SK-N-SH (cell line): Measurements from ENCODE around the gene CD109. TPM values are rescaled to one million over a fixed set of nuclear protein-coding genes. Genes with fewer than 3 reads are reported as not detected.

Experiments used
- CTCF ChIA-PET: fragments of 300-600, 350-600 bp; formaldehyde crosslinking; extraction: SDS; loops from one replicate; lab custom pipeline; 2021; lab: Yijun Ruan, JAX
- POLR2A ChIA-PET: fragments of 350-600 bp; sonication (Branson Sonifier 250); formaldehyde crosslinking; extraction: SDS; loops from one replicate; lab custom pipeline; 2020; ENCODE audit warnings: antibody characterized with exemption, inconsistent platforms; lab: Yijun Ruan, JAX
- DNase-seq: peaks from one replicate; pipeline ENCODE4 v3.0.0; 2012
- H2AFZ ChIP-seq: fragments of 200-600 bp; sonication (generic); 2 replicates; pipeline ENCODE4 v1.8.1; 2016; ENCODE audit warnings: antibody characterized with exemption, mild to moderate bottlenecking, low read depth
- H3F3A ChIP-seq: fragments of 200-600 bp; sonication (generic); replicated peaks from 2 replicates; pipeline ENCODE3; 2016; ENCODE audit warnings: antibody characterized with exemption, mild to moderate bottlenecking; ENCODE audit not compliant: insufficient read depth
- H3K27ac ChIP-seq, 2 experiments: fragments of 200-500 bp in 1 of 2; fragments of 200-600 bp in 1 of 2; sonication (Bioruptor generic) in 1 of 2; sonication (generic), shearing (Covaris generic) in 1 of 2; 2 replicates each; pipeline versions ENCODE4 v1.5.1 to v1.6.1; 2014 to 2016; ENCODE audit warnings: low read depth in 2 of 2, inconsistent platforms in 1 of 2, low read length in 1 of 2, mild to moderate bottlenecking in 1 of 2, mixed read lengths in 1 of 2
- H3K27me3 ChIP-seq: fragments of 200-600 bp; sonication (generic), shearing (Covaris generic); 2 replicates; pipeline ENCODE4 v1.6.1; 2016; ENCODE audit warnings: mixed run types; ENCODE audit not compliant: insufficient read depth
- H3K36me3 ChIP-seq, 2 experiments: fragments of 200-500 bp in 1 of 2; fragments of 200-600 bp in 1 of 2; sonication (Bioruptor generic) in 1 of 2; sonication (generic) in 1 of 2; replicated peaks in 1 of 2; 2 replicates each; pipeline versions ENCODE3 to v1.5.1; 2014 to 2016; ENCODE audit warnings: low read length in 1 of 2, mild to moderate bottlenecking in 1 of 2; ENCODE audit not compliant: insufficient read depth in 2 of 2, control insufficient read depth in 1 of 2
- H3K4me1 ChIP-seq, 2 experiments: fragments of 200-500 bp in 1 of 2; fragments of 200-600 bp in 1 of 2; sonication (Bioruptor generic) in 1 of 2; sonication (generic), shearing (Covaris generic) in 1 of 2; 2 replicates each; pipeline versions ENCODE4 v1.5.1 to v1.6.1; 2014 to 2016; ENCODE audit warnings: low read depth in 1 of 2, low read length in 1 of 2, mixed run types in 1 of 2; ENCODE audit not compliant: insufficient read depth in 2 of 2, control insufficient read depth in 1 of 2
- H3K4me2 ChIP-seq: fragments of 200-600 bp; sonication (generic), shearing (Covaris generic); 2 replicates; pipeline ENCODE4 v1.6.1; 2017; ENCODE audit warnings: mixed run types
- H3K4me3 ChIP-seq, 2 experiments: fragments of 200-500 bp in 1 of 2; fragments of 200-600 bp in 1 of 2; sonication (Bioruptor generic) in 1 of 2; sonication (generic), shearing (Covaris generic) in 1 of 2; 2 replicates each; pipeline versions ENCODE4 v1.5.1 to v1.8.1; 2014 to 2016; ENCODE audit warnings: low read depth in 2 of 2, inconsistent platforms in 1 of 2, low read length in 1 of 2, mild to moderate bottlenecking in 1 of 2, mixed read lengths in 1 of 2, moderate library complexity in 1 of 2
- H3K79me2 ChIP-seq: fragments of 200-600 bp; sonication (generic); 2 replicates; pipeline ENCODE4 v1.8.1; 2017; ENCODE audit warnings: mild to moderate bottlenecking; ENCODE audit not compliant: insufficient read depth
- H3K9ac ChIP-seq: fragments of 200-600 bp; sonication (generic); 2 replicates; pipeline ENCODE4 v1.6.1; 2017; ENCODE audit warnings: mixed run types
- H3K9me2 ChIP-seq: fragments of 200-600 bp; sonication (generic); 2 replicates; pipeline ENCODE4 v1.6.1; 2017; ENCODE audit warnings: mixed run types
- H3K9me3 ChIP-seq: fragments of 200-600 bp; sonication (generic); 2 replicates; pipeline ENCODE4 v1.6.1; 2017; ENCODE audit warnings: mixed run types, mild to moderate bottlenecking, moderate library complexity
- H4K20me1 ChIP-seq: fragments of 200-600 bp; sonication (generic); 2 replicates; pipeline ENCODE4 v1.6.1; 2017; ENCODE audit warnings: mild to moderate bottlenecking, mixed run types; ENCODE audit not compliant: insufficient read depth
- CHD2 ChIP-seq: fragments of 150-350 bp; IDR thresholded peaks from 2 replicates; pipeline ENCODE4 v1.6.1; 2018; ENCODE audit warnings: low read length; ENCODE audit not compliant: partially characterized antibody
- ELF1 ChIP-seq: IDR thresholded peaks from 2 replicates; pipeline ENCODE4 v1.4.0; 2012
- EP300 ChIP-seq, 2 experiments: IDR thresholded peaks; 2 replicates each; pipeline versions ENCODE4 v1.4.0 to v1.6.1; 2012; ENCODE audit warnings: borderline replicate concordance in 1 of 2, low read depth in 1 of 2, low read length in 1 of 2
- EZH2phosphoT487 ChIP-seq: fragments of 200-600 bp; sonication (generic); IDR thresholded peaks from 2 replicates; pipeline ENCODE4 v1.6.1; 2017; ENCODE audit warnings: low read depth, mixed run types, mild to moderate bottlenecking, antibody characterized with exemption, moderate library complexity, borderline replicate concordance
- FOSL2 ChIP-seq: IDR thresholded peaks from 2 replicates; pipeline ENCODE4 v1.4.0; 2012; ENCODE audit warnings: low read depth, mild to moderate bottlenecking, moderate library complexity, borderline replicate concordance
- FOXJ3 ChIP-seq: sonication (generic); formaldehyde crosslinking; IDR thresholded peaks from 2 replicates; pipeline ENCODE4 v1.5.1; 2020; ENCODE audit warnings: mild to moderate bottlenecking, missing genetic modification reagents
- FOXM1 ChIP-seq: IDR thresholded peaks from 2 replicates; pipeline ENCODE4 v1.4.0; 2012; ENCODE audit warnings: low read depth, mild to moderate bottlenecking
- GABPA ChIP-seq: IDR thresholded peaks from 2 replicates; pipeline ENCODE4 v1.4.0; 2012; ENCODE audit warnings: low read depth, mild to moderate bottlenecking
- GATA2 ChIP-seq: sonication (generic); formaldehyde crosslinking; IDR thresholded peaks from 2 replicates; pipeline ENCODE4 v1.5.0; 2020; ENCODE audit warnings: mild to moderate bottlenecking, missing genetic modification reagents
- JUND ChIP-seq: IDR thresholded peaks from 2 replicates; pipeline ENCODE4 v1.4.0; 2012
- MEF2A ChIP-seq: IDR thresholded peaks from 2 replicates; pipeline ENCODE4 v1.4.0; 2012; ENCODE audit warnings: low read depth, borderline replicate concordance
- MXI1 ChIP-seq: IDR thresholded peaks from 2 replicates; pipeline ENCODE4 v1.6.1; 2012; ENCODE audit warnings: mild to moderate bottlenecking, low read depth, low read length, improper control_type of control experiment
- NRF1 ChIP-seq: IDR thresholded peaks from 2 replicates; pipeline ENCODE4 v1.6.1; 2012; ENCODE audit warnings: low read depth, mild to moderate bottlenecking, low read length
- POLR2AphosphoS5 ChIP-seq: IDR thresholded peaks from 2 replicates; pipeline ENCODE4 v1.6.1; 2012; ENCODE audit warnings: low read depth, low read length
- RAD21 ChIP-seq: IDR thresholded peaks from 2 replicates; pipeline ENCODE4 v1.6.1; 2012; ENCODE audit warnings: mild to moderate bottlenecking, low read length
- RCOR1 ChIP-seq: fragments of 150-350 bp; IDR thresholded peaks from 2 replicates; pipeline ENCODE4 v1.6.1; 2017; ENCODE audit warnings: antibody characterized with exemption, low read length
- RFX5 ChIP-seq: IDR thresholded peaks from 2 replicates; pipeline ENCODE4 v1.6.1; 2012; ENCODE audit warnings: mild to moderate bottlenecking, improper control_type of control experiment, low read length
- RXRA ChIP-seq: IDR thresholded peaks from 2 replicates; pipeline ENCODE4 v1.4.0; 2012; ENCODE audit warnings: low read depth, mild to moderate bottlenecking, borderline replicate concordance
- SIN3A ChIP-seq: IDR thresholded peaks from 2 replicates; pipeline ENCODE4 v1.6.1; 2012; ENCODE audit warnings: low read depth, mild to moderate bottlenecking, low read length, moderate library complexity, borderline replicate concordance
- SMC3 ChIP-seq: IDR thresholded peaks from 2 replicates; pipeline ENCODE4 v1.6.1; 2012; ENCODE audit warnings: low read depth, low read length, improper control_type of control experiment
- TAF1 ChIP-seq: IDR thresholded peaks from 2 replicates; pipeline ENCODE4 v1.6.1; 2012; ENCODE audit warnings: low read depth, mild to moderate bottlenecking, low read length, moderate library complexity, borderline replicate concordance
- TCF12 ChIP-seq: IDR thresholded peaks from 2 replicates; pipeline ENCODE4 v1.4.0; 2012
- TEAD4 ChIP-seq: IDR thresholded peaks from 2 replicates; pipeline ENCODE4 v1.4.0; 2012; ENCODE audit warnings: mild to moderate bottlenecking, borderline replicate concordance; ENCODE audit not compliant: insufficient read depth
- YY1 ChIP-seq: IDR thresholded peaks from 2 replicates; pipeline ENCODE4 v1.4.0; 2012; ENCODE audit warnings: low read depth, mild to moderate bottlenecking
- WGBS: methylation state at CpG from one replicate; pipeline ENCODE4 v1.1.6; 2017; ENCODE audit warnings: low lambda C conversion rate; 5-methylcytosine and 5-hydroxymethylcytosine counted together
- polyA plus RNA-seq, 3 experiments: library from polyadenylated mRNA; depleted of rRNA; stranded (reverse); fragments of >200 nt; gene quantifications; 2 replicates each; pipeline ENCODE4 v1.2.3, GENCODE V29; 2012
- TF ChIP-seq, protein P1 (sequence below): IDR thresholded peaks from 2 replicates; pipeline ENCODE4; 2012
- TF ChIP-seq, protein P2 (sequence below): IDR thresholded peaks from 2 replicates; pipeline ENCODE4 v1.4.0; 2012; ENCODE audit warnings: low read depth
- TF ChIP-seq, protein P3 (sequence below): fragments of 150-350 bp; IDR thresholded peaks from 2 replicates; pipeline ENCODE4 v1.6.1; 2017; ENCODE audit warnings: antibody characterized with exemption, low read length, low read depth, borderline replicate concordance
- TF ChIP-seq, protein P4 (sequence below): fragments of 200-600 bp; sonication (generic); IDR thresholded peaks from 2 replicates; pipeline ENCODE4 v1.6.1; 2017; ENCODE audit warnings: antibody characterized with exemption, mild to moderate bottlenecking, moderate library complexity
- TF ChIP-seq, protein P5 (sequence below): fragments of 150-350 bp; IDR thresholded peaks from 2 replicates; pipeline ENCODE4 v1.6.1; 2016; ENCODE audit warnings: mild to moderate bottlenecking, low read depth, low read length
- TF ChIP-seq, protein P6 (sequence below): IDR thresholded peaks from 2 replicates; pipeline ENCODE4 v1.4.0; 2012; ENCODE audit warnings: low read depth, borderline replicate concordance

The CD109 gene
- polyA plus RNA-seq, 1 of the 3 experiments (the other 2 are of a cell fraction), result 19.7 TPM

DNA sequence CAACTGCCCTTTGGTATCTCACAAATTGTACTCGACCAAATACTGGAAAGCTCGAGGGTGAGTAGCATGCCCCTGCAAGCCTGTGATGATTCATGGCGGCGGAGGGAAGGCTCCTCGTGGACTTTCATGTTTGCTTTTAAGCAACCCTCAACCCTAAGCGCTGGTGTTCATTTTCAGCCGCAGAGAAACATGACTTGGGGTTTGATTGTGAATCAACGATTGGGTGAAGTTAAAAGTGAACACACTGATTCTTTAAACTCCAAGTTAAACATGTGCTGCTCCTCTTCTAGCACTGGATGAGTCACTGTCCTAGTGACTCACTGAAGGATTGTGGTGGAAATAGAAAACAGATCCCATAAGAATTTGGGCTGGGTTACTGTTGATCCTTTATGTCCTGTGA is 8.3 kb downstream of the CD109 start:
- peak overlapping the region; percentile 66 for H3K4me2 ChIP-seq
- peaks cover 38% of the 10 kb centered on the region for H3K79me2 ChIP-seq
- no peaks in the 10 kb centered on the region for H3K27me3 ChIP-seq
- H3K36me3 ChIP-seq, result peaks cover 0 to 15% of the 10 kb centered on the region in 2 experiments
- DNase-seq, result no peak
- H2AFZ ChIP-seq, result peak overlapping the region; percentile 25; the same call in 1 of the 2 replicates
- H3F3A ChIP-seq, result peaks cover 28% of the 10 kb centered on the region
- peak overlapping the region; percentile 76 to 95 for H3K27ac ChIP-seq
- H3K9ac ChIP-seq, result peak overlapping the region; percentile 48; the same call in 1 of the 2 replicates
- CTCF ChIA-PET, result interaction anchor here (0.9 to 1.4 kb wide), 2 partner anchors 29 kb away, joined by 4 to 6 read pairs; no protein-coding TSS in a partner anchor
- no peaks in the 10 kb centered on the region for H3K9me2 ChIP-seq
- POLR2A ChIA-PET, result no interaction called here
- no peaks in the 10 kb centered on the region for H3K9me3 ChIP-seq
- WGBS, result under 1% methylated on average over 8 of the region's 8 CpGs
- peak overlapping the region in 1 of 2 experiments; percentile 37; a peak in 1 of 4 replicates for H3K4me3 ChIP-seq
- H4K20me1 ChIP-seq, result no peaks in the 10 kb centered on the region
- H3K4me1 ChIP-seq, result peaks cover 0 to 22% of the 10 kb centered on the region in 2 experiments; a peak in 2 of 4 replicates
- TF ChIP-seq SMC3 (no peak), FOXM1 (peak; percentile 35; the same call in 1 of the 2 replicates), FOXJ3 (CRISPR knock-in tag) (no peak), JUND (peak; percentile 98), POLR2AphosphoS5 (peak; percentile 85), RFX5 (no peak), RAD21 (no peak), GABPA (no peak), YY1 (no peak), TAF1 (peak; percentile 24; the same call in 1 of the 2 replicates), NRF1 (no peak), SIN3A (0 out of 2 replicates have a peak, but pooled peaks have one; percentile 48), EZH2phosphoT487 (no peak), FOSL2 (peak; percentile 99), GATA2 (CRISPR knock-in tag) (no peak), MXI1 (no peak), RXRA (peak; percentile 56; the same call in 1 of the 2 replicates), CHD2 (no peak), RCOR1 (no peak), MEF2A (peak; percentile 61; the same call in 1 of the 2 replicates), TCF12 (peak; percentile 99), ELF1 (no peak), TEAD4 (peak; percentile 77), EP300 (IDR thresholded peaks at IDR 0.05; ENCODE audit: borderline replicate concordance in 1 of 2, low read depth in 1 of 2, low read length in 1 of 2) (peak in 1 of 2 experiments; percentile 82; a peak in 2 of 4 replicates)
- TF ChIP-seq, protein P1, sequence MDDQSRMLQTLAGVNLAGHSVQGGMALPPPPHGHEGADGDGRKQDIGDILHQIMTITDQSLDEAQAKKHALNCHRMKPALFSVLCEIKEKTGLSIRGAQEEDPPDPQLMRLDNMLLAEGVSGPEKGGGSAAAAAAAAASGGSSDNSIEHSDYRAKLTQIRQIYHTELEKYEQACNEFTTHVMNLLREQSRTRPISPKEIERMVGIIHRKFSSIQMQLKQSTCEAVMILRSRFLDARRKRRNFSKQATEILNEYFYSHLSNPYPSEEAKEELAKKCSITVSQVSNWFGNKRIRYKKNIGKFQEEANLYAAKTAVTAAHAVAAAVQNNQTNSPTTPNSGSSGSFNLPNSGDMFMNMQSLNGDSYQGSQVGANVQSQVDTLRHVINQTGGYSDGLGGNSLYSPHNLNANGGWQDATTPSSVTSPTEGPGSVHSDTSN, result peak; percentile 72
- TF ChIP-seq, protein P2, sequence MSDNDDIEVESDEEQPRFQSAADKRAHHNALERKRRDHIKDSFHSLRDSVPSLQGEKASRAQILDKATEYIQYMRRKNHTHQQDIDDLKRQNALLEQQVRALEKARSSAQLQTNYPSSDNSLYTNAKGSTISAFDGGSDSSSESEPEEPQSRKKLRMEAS, result peak; percentile 97
- TF ChIP-seq, protein P3, sequence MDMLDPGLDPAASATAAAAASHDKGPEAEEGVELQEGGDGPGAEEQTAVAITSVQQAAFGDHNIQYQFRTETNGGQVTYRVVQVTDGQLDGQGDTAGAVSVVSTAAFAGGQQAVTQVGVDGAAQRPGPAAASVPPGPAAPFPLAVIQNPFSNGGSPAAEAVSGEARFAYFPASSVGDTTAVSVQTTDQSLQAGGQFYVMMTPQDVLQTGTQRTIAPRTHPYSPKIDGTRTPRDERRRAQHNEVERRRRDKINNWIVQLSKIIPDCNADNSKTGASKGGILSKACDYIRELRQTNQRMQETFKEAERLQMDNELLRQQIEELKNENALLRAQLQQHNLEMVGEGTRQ, result no peak
- TF ChIP-seq, protein P4, sequence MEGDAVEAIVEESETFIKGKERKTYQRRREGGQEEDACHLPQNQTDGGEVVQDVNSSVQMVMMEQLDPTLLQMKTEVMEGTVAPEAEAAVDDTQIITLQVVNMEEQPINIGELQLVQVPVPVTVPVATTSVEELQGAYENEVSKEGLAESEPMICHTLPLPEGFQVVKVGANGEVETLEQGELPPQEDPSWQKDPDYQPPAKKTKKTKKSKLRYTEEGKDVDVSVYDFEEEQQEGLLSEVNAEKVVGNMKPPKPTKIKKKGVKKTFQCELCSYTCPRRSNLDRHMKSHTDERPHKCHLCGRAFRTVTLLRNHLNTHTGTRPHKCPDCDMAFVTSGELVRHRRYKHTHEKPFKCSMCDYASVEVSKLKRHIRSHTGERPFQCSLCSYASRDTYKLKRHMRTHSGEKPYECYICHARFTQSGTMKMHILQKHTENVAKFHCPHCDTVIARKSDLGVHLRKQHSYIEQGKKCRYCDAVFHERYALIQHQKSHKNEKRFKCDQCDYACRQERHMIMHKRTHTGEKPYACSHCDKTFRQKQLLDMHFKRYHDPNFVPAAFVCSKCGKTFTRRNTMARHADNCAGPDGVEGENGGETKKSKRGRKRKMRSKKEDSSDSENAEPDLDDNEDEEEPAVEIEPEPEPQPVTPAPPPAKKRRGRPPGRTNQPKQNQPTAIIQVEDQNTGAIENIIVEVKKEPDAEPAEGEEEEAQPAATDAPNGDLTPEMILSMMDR, result no peak
- TF ChIP-seq, protein P5, sequence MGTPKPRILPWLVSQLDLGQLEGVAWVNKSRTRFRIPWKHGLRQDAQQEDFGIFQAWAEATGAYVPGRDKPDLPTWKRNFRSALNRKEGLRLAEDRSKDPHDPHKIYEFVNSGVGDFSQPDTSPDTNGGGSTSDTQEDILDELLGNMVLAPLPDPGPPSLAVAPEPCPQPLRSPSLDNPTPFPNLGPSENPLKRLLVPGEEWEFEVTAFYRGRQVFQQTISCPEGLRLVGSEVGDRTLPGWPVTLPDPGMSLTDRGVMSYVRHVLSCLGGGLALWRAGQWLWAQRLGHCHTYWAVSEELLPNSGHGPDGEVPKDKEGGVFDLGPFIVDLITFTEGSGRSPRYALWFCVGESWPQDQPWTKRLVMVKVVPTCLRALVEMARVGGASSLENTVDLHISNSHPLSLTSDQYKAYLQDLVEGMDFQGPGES, result no peak
- TF ChIP-seq, protein P6, sequence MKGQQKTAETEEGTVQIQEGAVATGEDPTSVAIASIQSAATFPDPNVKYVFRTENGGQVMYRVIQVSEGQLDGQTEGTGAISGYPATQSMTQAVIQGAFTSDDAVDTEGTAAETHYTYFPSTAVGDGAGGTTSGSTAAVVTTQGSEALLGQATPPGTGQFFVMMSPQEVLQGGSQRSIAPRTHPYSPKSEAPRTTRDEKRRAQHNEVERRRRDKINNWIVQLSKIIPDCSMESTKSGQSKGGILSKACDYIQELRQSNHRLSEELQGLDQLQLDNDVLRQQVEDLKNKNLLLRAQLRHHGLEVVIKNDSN, result no peak
